ENCODE measurements around the gene GCNT1.
A peak's percentile ranks its signal among the peaks of the same experiment; 100 is the strongest.

Gene GCNT1

DNA sequence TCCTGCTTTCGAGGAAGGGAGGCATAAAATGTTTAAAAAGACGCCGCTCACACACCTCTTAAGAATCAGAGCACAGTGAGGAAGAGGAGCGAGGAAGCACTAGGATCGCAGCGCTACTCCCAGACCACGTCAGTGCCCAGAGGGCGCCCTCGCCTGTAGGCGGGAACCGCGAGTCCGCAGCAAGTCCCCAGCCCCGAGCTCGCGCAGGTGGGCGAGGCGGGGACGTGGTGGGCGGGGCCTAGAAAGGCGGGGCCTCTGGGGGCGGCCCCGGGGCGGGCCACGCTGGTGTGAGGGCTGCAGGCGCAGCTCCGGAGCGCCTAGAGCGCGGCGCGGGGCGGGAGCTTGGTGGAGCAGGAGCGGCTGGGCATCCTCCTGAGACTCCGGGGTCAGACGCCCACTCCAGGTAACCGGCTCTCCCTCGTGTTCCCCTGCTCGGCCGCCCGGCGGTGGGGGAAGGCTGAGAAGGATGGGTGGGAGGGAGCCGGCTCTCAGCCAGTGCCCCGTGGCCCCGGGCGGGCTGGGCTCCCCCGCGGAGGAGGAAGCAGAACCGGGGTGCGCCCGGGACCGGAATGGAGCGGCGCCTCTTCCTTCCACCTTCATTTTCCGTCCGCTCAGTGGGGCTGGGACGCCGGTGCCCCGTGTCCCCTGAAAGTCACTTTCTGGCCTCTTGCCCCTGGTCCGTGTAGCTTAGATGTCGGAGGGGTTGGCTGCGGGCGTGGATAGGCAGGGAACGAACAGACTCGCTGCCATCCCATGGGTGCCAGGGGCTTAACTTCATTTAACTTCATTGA, at the start of gene GCNT1:
Gene GCNT1, plus strand, starts transcription at position 280 of the 791 bp plus-strand sequence. CDS start 43,200 bp downstream, outside the sequence.
- peaks cover 13% of the 10 kb centered on the region for H3K4me1 ChIP-seq (ENCODE audit: control insufficient read depth, insufficient read depth, low read length)
- peak within 1 kb of the TSS; percentile 77 for H3K9ac ChIP-seq (ENCODE audit: low read length)
- no peaks in the 10 kb centered on the region for H3K27me3 ChIP-seq (ENCODE audit: control insufficient read depth, insufficient read depth, low read length)
- no peaks in the 10 kb centered on the region for H3K36me3 ChIP-seq (ENCODE audit: control insufficient read depth, insufficient read depth, low read length)
- H3K4me3 ChIP-seq (ENCODE audit: low read depth, low read length) = peak within 1 kb of the TSS; percentile 89
- no peaks in the 10 kb centered on the region for H3K9me3 ChIP-seq (ENCODE audit: control insufficient read depth, insufficient read depth, low read depth, low read length)
- no peak within 1 kb of the TSS for H3K27ac ChIP-seq (ENCODE audit: low read depth, low read length)

DNA sequence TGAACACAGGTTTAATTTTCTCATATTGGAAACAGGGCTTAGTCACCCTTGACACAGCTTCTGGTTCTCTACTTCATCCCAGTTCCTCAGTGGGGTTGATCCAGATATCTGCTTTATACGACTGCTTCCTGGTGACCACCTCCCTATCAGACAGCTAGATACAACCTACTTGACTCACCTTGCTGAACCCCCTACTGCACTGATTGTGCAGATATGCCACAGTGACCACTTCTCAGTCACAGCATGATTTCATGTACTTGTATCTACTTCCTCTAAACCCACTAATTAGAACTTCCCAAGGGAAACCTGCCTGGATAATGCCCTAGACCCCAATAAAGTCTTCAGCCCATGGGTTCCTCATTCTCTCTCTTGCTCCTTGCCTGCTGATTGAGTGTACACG, 46.3 kb upstream of the GCNT1 start:
- peaks cover 1% of the 10 kb centered on the region; the same call in 1 of the 2 replicates for H3K4me1 ChIP-seq (ENCODE audit: control insufficient read depth, insufficient read depth, low read length)
- no peaks in the 10 kb centered on the region for H3K27me3 ChIP-seq (ENCODE audit: control insufficient read depth, insufficient read depth, low read length)
- no peak overlapping the region for H3K4me3 ChIP-seq (ENCODE audit: low read depth, low read length)
- H3K9ac ChIP-seq (ENCODE audit: low read length) = no peak overlapping the region
- no peak overlapping the region for H3K27ac ChIP-seq (ENCODE audit: low read depth, low read length)
- no peaks in the 10 kb centered on the region for H3K36me3 ChIP-seq (ENCODE audit: control insufficient read depth, insufficient read depth, low read length)
- H3K9me3 ChIP-seq (ENCODE audit: control insufficient read depth, insufficient read depth, low read depth, low read length) = peaks cover 6% of the 10 kb centered on the region; the same call in 1 of the 2 replicates

DNA sequence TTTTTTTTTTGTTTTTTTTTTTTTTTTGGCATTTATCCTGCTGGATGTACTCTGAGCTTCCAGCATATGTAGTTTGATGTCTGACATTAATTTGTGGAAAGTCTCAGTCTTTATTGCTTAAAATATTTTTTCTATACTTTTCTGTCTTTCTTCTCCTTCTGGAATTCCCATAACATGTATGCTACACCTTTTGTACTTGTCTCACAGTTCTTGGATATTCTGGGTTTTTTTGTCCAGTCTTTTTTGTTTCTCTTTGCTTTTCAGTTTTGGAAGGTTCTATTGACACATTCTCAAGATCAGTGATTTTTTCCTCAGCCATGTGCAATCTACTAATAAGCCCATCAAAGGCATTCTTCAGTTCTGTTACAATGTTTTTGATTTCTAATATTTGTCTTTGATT, 45.3 kb upstream of the GCNT1 start:
- H3K36me3 ChIP-seq (ENCODE audit: control insufficient read depth, insufficient read depth, low read length) = no peaks in the 10 kb centered on the region
- H3K4me1 ChIP-seq (ENCODE audit: control insufficient read depth, insufficient read depth, low read length) = peaks cover 8% of the 10 kb centered on the region
- no peak overlapping the region for H3K4me3 ChIP-seq (ENCODE audit: low read depth, low read length)
- H3K9me3 ChIP-seq (ENCODE audit: control insufficient read depth, insufficient read depth, low read depth, low read length) = peaks cover 6% of the 10 kb centered on the region; the same call in 1 of the 2 replicates
- H3K27me3 ChIP-seq (ENCODE audit: control insufficient read depth, insufficient read depth, low read length) = no peaks in the 10 kb centered on the region
- no peak overlapping the region for H3K27ac ChIP-seq (ENCODE audit: low read depth, low read length)
- no peak overlapping the region for H3K9ac ChIP-seq (ENCODE audit: low read length)

DNA sequence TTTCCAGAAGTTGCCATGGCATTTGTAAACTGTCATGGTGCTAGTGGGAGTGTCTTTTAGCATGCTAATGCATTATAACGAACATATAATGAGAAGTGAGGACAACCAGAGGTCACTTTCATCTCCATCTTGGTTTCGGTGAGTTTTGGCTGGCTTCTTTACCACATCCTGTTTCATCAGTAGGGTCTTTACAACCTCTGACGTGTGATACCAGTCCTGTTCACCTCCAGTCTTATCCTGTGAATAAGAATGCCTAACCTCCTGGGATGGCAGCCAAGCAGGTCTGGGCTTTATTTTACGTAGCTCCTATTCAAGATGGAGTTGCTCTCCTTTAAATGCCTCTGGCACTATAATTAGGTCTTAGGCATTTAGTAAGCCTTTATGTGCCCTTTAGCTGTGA, 44.3 kb upstream of the GCNT1 start:
- no peak overlapping the region for H3K27ac ChIP-seq (ENCODE audit: low read depth, low read length)
- no peak overlapping the region for H3K4me3 ChIP-seq (ENCODE audit: low read depth, low read length)
- no peaks in the 10 kb centered on the region for H3K27me3 ChIP-seq (ENCODE audit: control insufficient read depth, insufficient read depth, low read length)
- peaks cover 6% of the 10 kb centered on the region; the same call in 1 of the 2 replicates for H3K9me3 ChIP-seq (ENCODE audit: control insufficient read depth, insufficient read depth, low read depth, low read length)
- peaks cover 8% of the 10 kb centered on the region for H3K4me1 ChIP-seq (ENCODE audit: control insufficient read depth, insufficient read depth, low read length)
- no peaks in the 10 kb centered on the region for H3K36me3 ChIP-seq (ENCODE audit: control insufficient read depth, insufficient read depth, low read length)
- H3K9ac ChIP-seq (ENCODE audit: low read length) = no peak overlapping the region

DNA sequence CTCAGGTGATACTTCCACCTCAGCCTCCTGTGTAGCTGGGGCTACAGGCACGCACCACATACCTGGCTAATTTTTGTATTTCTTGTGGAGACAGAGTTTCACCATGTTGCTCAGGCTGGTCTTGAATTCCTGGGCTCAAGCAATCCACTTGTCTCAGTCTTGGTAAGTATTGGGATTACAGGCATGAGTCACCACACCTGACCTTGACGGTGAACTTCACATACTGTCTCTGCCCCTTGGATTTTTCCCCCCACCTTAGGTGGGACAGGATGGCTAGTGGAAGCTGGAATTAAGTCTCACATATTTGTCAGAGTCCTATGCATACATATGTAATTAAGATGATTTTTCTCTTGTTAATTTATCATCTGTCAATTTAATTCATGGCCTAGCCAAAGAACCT, 43.8 kb upstream of the GCNT1 start:
- no peak overlapping the region for H3K9ac ChIP-seq (ENCODE audit: low read length)
- no peak overlapping the region for H3K27ac ChIP-seq (ENCODE audit: low read depth, low read length)
- no peaks in the 10 kb centered on the region for H3K36me3 ChIP-seq (ENCODE audit: control insufficient read depth, insufficient read depth, low read length)
- peaks cover 6% of the 10 kb centered on the region; the same call in 1 of the 2 replicates for H3K9me3 ChIP-seq (ENCODE audit: control insufficient read depth, insufficient read depth, low read depth, low read length)
- peaks cover 8% of the 10 kb centered on the region for H3K4me1 ChIP-seq (ENCODE audit: control insufficient read depth, insufficient read depth, low read length)
- H3K4me3 ChIP-seq (ENCODE audit: low read depth, low read length) = no peak overlapping the region
- no peaks in the 10 kb centered on the region for H3K27me3 ChIP-seq (ENCODE audit: control insufficient read depth, insufficient read depth, low read length)

DNA sequence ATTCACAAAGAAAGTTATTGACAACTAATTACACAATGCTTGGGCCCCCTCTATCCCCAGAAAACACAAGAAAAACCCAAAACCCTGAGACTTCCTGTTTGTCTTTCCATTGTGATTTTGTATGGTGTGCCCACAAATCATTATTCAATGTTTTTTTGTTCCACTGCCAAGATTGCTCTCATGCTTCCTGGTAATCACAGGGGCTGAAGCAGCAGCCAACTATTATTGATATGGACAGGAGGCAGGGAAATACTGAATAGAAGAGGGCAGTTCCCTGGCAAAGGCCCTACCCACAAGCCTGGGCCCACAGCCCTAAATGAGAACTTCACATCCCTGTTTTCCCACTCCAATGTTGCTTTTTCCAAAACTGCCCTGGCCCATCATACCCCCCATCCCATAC, 43.3 kb upstream of the GCNT1 start:
- Histone ChIP-seq H3K4me3 (ENCODE audit: low read depth, low read length) (no peak overlapping the region), H3K9ac (ENCODE audit: low read length) (no peak overlapping the region), H3K36me3 (ENCODE audit: control insufficient read depth, insufficient read depth, low read length) (no peaks in the 10 kb centered on the region), H3K9me3 (ENCODE audit: control insufficient read depth, insufficient read depth, low read depth, low read length) (peaks cover 6% of the 10 kb centered on the region; the same call in 1 of the 2 replicates), H3K27ac (ENCODE audit: low read depth, low read length) (no peak overlapping the region), H3K4me1 (ENCODE audit: control insufficient read depth, insufficient read depth, low read length) (peaks cover 8% of the 10 kb centered on the region), H3K27me3 (ENCODE audit: control insufficient read depth, insufficient read depth, low read length) (no peaks in the 10 kb centered on the region)

DNA sequence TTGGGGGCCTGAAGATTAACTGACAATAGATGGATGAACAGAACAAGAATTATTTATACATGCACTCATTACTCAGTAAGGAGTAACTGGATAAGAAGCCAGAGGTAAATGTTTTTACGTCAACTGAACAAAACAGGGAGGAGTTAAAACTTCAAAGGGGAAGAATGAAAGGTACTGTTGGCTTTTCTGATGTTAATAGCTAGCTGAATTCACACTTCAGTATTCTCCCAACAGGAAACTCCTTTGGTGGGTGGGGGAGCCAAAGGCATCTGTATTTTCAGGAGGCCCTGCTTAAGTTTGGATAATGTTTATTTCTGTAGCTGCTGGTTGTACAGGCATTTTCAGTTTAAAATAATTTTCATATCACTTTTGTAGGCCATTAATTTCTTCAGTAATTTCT, 41.6 kb upstream of the GCNT1 start:
- Histone ChIP-seq H3K4me1 (ENCODE audit: control insufficient read depth, insufficient read depth, low read length) (peaks cover 8% of the 10 kb centered on the region), H3K27me3 (ENCODE audit: control insufficient read depth, insufficient read depth, low read length) (no peaks in the 10 kb centered on the region), H3K4me3 (ENCODE audit: low read depth, low read length) (no peak overlapping the region), H3K27ac (ENCODE audit: low read depth, low read length) (peak overlapping the region; percentile 43; the same call in 1 of the 2 replicates), H3K9me3 (ENCODE audit: control insufficient read depth, insufficient read depth, low read depth, low read length) (peaks cover 6% of the 10 kb centered on the region; the same call in 1 of the 2 replicates), H3K36me3 (ENCODE audit: control insufficient read depth, insufficient read depth, low read length) (no peaks in the 10 kb centered on the region), H3K9ac (ENCODE audit: low read length) (no peak overlapping the region)

- Histone ChIP-seq H3K27me3 (ENCODE audit: control insufficient read depth, insufficient read depth, low read length) (no peaks in the 10 kb centered on the region), H3K9me3 (ENCODE audit: control insufficient read depth, insufficient read depth, low read depth, low read length) (no peaks in the 10 kb centered on the region), H3K36me3 (ENCODE audit: control insufficient read depth, insufficient read depth, low read length) (no peaks in the 10 kb centered on the region), H3K4me3 (ENCODE audit: low read depth, low read length) (no peak overlapping the region), H3K4me1 (ENCODE audit: control insufficient read depth, insufficient read depth, low read length) (peaks cover 8% of the 10 kb centered on the region), H3K9ac (ENCODE audit: low read length) (no peak overlapping the region), H3K27ac (ENCODE audit: low read depth, low read length) (no peak overlapping the region)
Measured at GRCh38 chr9:76419782-76420380, 39.1 kb upstream of the GCNT1 start.

DNA sequence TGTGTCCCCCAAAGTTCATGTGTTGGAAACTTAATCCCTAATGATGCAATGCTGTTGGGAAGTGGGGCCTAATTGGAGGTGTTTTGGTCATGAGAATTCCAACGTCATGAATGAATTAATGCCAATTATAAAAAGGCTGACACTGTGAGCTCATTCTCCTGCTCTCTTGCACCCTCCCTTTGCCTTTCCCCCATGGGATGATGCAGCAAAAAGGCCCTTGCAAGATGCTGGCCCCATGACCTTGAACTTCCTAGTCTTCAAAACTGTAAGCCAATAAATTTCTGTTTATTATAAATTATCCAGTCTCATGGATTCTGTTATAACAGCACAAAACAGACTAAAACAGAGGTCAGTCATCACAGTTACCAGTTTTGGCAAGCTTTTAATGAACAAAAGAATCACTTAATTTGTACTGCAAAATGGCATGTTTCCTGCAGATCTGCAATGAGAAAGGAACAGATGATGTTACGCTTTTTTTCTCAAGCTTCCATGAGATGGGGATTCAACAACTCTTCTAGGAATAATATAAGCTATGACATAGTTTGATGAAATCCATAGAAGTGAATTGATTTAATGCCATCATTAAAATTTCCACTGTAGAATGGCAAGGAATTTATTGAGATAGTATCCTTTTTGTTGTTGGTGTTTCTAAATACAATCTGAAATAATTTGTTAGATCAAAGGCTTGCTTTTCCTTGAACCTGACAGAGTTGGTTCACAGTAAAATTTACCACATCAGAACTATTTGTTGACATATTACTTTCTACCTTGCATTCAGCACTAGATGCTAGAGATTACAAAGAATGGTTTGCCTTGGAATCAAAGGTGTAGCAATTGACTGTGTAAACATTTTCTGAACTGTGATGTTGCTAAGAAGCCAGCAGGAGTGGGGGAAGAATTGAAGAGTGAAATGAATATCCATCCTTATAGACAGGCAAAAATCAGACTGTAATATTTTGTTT, 35.5 kb upstream of the GCNT1 start:
- Histone ChIP-seq H3K4me3 (ENCODE audit: low read depth, low read length) (no peak overlapping the region), H3K4me1 (ENCODE audit: control insufficient read depth, insufficient read depth, low read length) (no peaks in the 10 kb centered on the region), H3K27ac (ENCODE audit: low read depth, low read length) (no peak overlapping the region), H3K9ac (ENCODE audit: low read length) (no peak overlapping the region), H3K9me3 (ENCODE audit: control insufficient read depth, insufficient read depth, low read depth, low read length) (no peaks in the 10 kb centered on the region), H3K36me3 (ENCODE audit: control insufficient read depth, insufficient read depth, low read length) (no peaks in the 10 kb centered on the region), H3K27me3 (ENCODE audit: control insufficient read depth, insufficient read depth, low read length) (no peaks in the 10 kb centered on the region)

- no peak overlapping the region for H3K27ac ChIP-seq (ENCODE audit: low read depth, low read length)
- no peak overlapping the region for H3K9ac ChIP-seq (ENCODE audit: low read length)
- no peak overlapping the region for H3K4me3 ChIP-seq (ENCODE audit: low read depth, low read length)
- no peaks in the 10 kb centered on the region for H3K9me3 ChIP-seq (ENCODE audit: control insufficient read depth, insufficient read depth, low read depth, low read length)
- no peaks in the 10 kb centered on the region for H3K36me3 ChIP-seq (ENCODE audit: control insufficient read depth, insufficient read depth, low read length)
- no peaks in the 10 kb centered on the region for H3K27me3 ChIP-seq (ENCODE audit: control insufficient read depth, insufficient read depth, low read length)
- no peaks in the 10 kb centered on the region for H3K4me1 ChIP-seq (ENCODE audit: control insufficient read depth, insufficient read depth, low read length)
Measured at GRCh38 chr9:76424491-76424890, 34.5 kb upstream of the GCNT1 start.
